Measurements from ENCODE around the gene PPP1R37. TPM values are rescaled to one million over a fixed set of nuclear protein-coding genes. Genes with fewer than 3 reads are reported as not detected.

PPP1R37 gene
- total and polyA plus RNA-seq, 2 of the 8 experiments (the other 6 are each of a cell fraction or from before 2014, with no cell fraction given), result 14.6 to 25.7 TPM

DNA sequence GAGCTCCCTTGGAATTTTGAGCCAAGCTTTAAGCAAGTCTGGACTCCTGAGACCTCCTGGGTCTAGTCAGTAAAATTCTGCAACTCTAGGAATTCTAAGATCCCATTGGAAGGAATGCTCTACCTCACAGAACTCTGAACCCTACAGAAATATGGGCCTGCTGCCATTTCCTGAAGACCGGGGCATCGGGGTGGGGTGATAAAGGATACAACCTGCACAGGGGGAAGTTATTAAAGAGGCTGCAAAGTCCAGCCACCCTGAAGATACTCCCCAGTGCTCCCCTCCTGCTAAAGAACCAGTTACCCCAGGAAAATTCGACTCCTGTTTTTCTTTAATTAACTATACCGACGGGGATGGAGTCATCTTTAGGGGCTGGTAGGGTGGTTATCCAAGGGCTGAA is 2.4 kb upstream of the PPP1R37 start (continued):
- TF ChIP-seq, protein P1, sequence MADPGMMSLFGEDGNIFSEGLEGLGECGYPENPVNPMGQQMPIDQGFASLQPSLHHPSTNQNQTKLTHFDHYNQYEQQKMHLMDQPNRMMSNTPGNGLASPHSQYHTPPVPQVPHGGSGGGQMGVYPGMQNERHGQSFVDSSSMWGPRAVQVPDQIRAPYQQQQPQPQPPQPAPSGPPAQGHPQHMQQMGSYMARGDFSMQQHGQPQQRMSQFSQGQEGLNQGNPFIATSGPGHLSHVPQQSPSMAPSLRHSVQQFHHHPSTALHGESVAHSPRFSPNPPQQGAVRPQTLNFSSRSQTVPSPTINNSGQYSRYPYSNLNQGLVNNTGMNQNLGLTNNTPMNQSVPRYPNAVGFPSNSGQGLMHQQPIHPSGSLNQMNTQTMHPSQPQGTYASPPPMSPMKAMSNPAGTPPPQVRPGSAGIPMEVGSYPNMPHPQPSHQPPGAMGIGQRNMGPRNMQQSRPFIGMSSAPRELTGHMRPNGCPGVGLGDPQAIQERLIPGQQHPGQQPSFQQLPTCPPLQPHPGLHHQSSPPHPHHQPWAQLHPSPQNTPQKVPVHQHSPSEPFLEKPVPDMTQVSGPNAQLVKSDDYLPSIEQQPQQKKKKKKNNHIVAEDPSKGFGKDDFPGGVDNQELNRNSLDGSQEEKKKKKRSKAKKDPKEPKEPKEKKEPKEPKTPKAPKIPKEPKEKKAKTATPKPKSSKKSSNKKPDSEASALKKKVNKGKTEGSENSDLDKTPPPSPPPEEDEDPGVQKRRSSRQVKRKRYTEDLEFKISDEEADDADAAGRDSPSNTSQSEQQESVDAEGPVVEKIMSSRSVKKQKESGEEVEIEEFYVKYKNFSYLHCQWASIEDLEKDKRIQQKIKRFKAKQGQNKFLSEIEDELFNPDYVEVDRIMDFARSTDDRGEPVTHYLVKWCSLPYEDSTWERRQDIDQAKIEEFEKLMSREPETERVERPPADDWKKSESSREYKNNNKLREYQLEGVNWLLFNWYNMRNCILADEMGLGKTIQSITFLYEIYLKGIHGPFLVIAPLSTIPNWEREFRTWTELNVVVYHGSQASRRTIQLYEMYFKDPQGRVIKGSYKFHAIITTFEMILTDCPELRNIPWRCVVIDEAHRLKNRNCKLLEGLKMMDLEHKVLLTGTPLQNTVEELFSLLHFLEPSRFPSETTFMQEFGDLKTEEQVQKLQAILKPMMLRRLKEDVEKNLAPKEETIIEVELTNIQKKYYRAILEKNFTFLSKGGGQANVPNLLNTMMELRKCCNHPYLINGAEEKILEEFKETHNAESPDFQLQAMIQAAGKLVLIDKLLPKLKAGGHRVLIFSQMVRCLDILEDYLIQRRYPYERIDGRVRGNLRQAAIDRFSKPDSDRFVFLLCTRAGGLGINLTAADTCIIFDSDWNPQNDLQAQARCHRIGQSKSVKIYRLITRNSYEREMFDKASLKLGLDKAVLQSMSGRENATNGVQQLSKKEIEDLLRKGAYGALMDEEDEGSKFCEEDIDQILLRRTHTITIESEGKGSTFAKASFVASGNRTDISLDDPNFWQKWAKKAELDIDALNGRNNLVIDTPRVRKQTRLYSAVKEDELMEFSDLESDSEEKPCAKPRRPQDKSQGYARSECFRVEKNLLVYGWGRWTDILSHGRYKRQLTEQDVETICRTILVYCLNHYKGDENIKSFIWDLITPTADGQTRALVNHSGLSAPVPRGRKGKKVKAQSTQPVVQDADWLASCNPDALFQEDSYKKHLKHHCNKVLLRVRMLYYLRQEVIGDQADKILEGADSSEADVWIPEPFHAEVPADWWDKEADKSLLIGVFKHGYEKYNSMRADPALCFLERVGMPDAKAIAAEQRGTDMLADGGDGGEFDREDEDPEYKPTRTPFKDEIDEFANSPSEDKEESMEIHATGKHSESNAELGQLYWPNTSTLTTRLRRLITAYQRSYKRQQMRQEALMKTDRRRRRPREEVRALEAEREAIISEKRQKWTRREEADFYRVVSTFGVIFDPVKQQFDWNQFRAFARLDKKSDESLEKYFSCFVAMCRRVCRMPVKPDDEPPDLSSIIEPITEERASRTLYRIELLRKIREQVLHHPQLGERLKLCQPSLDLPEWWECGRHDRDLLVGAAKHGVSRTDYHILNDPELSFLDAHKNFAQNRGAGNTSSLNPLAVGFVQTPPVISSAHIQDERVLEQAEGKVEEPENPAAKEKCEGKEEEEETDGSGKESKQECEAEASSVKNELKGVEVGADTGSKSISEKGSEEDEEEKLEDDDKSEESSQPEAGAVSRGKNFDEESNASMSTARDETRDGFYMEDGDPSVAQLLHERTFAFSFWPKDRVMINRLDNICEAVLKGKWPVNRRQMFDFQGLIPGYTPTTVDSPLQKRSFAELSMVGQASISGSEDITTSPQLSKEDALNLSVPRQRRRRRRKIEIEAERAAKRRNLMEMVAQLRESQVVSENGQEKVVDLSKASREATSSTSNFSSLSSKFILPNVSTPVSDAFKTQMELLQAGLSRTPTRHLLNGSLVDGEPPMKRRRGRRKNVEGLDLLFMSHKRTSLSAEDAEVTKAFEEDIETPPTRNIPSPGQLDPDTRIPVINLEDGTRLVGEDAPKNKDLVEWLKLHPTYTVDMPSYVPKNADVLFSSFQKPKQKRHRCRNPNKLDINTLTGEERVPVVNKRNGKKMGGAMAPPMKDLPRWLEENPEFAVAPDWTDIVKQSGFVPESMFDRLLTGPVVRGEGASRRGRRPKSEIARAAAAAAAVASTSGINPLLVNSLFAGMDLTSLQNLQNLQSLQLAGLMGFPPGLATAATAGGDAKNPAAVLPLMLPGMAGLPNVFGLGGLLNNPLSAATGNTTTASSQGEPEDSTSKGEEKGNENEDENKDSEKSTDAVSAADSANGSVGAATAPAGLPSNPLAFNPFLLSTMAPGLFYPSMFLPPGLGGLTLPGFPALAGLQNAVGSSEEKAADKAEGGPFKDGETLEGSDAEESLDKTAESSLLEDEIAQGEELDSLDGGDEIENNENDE (IDR thresholded peaks at IDR 0.05; ENCODE audit: insufficient replicate concordance, low read length), result no peak
- TF ChIP-seq SIX5 (IDR thresholded peaks at IDR 0.05; ENCODE audit: low read depth, low read length) (no peak), NANOG (IDR thresholded peaks at IDR 0.05; ENCODE audit: insufficient read depth, low read depth, low read length, poor library complexity, severe bottlenecking) (no peak), POLR2A (IDR thresholded peaks at IDR 0.05; ENCODE audit: control extremely low read depth in 1 of 2, low read depth in 2 of 2, low read length in 2 of 2) (no peak), KDM4A (IDR thresholded peaks at IDR 0.05; ENCODE audit: low read depth, low read length, severe bottlenecking) (no peak), HDAC6 (IDR thresholded peaks at IDR 0.05; ENCODE audit: low read depth, low read length) (no peak), EP300 (IDR thresholded peaks at IDR 0.05; ENCODE audit: borderline replicate concordance in 1 of 2, low read depth in 2 of 2, low read length in 2 of 2) (no peak), NRF1 (IDR thresholded peaks at IDR 0.05; ENCODE audit: low read depth, low read length) (no peak), SP4 (IDR thresholded peaks at IDR 0.05; ENCODE audit: low read length) (no peak), JUN (IDR thresholded peaks at IDR 0.05; ENCODE audit: low read depth, low read length) (no peak), BRCA1 (IDR thresholded peaks at IDR 0.05; ENCODE audit: low read depth, low read length) (no peak), SUZ12 (IDR thresholded peaks at IDR 0.05; ENCODE audit: low read length) (no peak), ZNF274 (IDR thresholded peaks at IDR 0.05; ENCODE audit: borderline replicate concordance, extremely low read depth, low read length) (no peak)
